IPS-NIHi7 (cell line): Measurements from ENCODE around the gene CCDC106.
A peak's percentile ranks its signal among the peaks of the same experiment; 100 is the strongest.

Source experiments
- DNase-seq: peaks from one replicate; pipeline ENCODE4 v3.0.0; 2012; ENCODE audit warnings: mixed read lengths; ENCODE audit errors: extremely low spot score

Gene CCDC106

GRCh38 chr19:55683449-55684261, 35.6 kb downstream of the CCDC106 start:
- no peak for DNase-seq

GRCh38 chr19:55684946-55685681, 37.1 kb downstream of the CCDC106 start:
- DNase-seq = no peak

GRCh38 chr19:55685776-55686175, 37.8 kb downstream of the CCDC106 start:
- DNase-seq = no peak

GRCh38 chr19:55686311-55687050, 38.5 kb downstream of the CCDC106 start:
- DNase-seq = no peak

- no peak for DNase-seq
Measured at GRCh38 chr19:55687281-55688201, 39.5 kb downstream of the CCDC106 start.

- no peak for DNase-seq
Measured at GRCh38 chr19:55688422-55689218, 40.6 kb downstream of the CCDC106 start.

GRCh38 chr19:55689411-55690108, 41.5 kb downstream of the CCDC106 start:
- DNase-seq = no peak

- DNase-seq = no peak
Measured at GRCh38 chr19:55690109-55690768, 42.2 kb downstream of the CCDC106 start.

GRCh38 chr19:55690769-55691545, 42.9 kb downstream of the CCDC106 start:
- DNase-seq = no peak

GRCh38 chr19:55691561-55692481, 43.8 kb downstream of the CCDC106 start:
- no peak for DNase-seq

- no peak for DNase-seq
Measured at GRCh38 chr19:55692681-55693081, 44.7 kb downstream of the CCDC106 start.

GRCh38 chr19:55693336-55693974, 45.4 kb downstream of the CCDC106 start:
- no peak for DNase-seq

GRCh38 chr19:55694241-55694655, 46.2 kb downstream of the CCDC106 start:
- DNase-seq = peak; percentile 9

- peak; percentile 10 for DNase-seq
Measured at GRCh38 chr19:55694656-55695491, 46.9 kb downstream of the CCDC106 start.

- DNase-seq = no peak
Measured at GRCh38 chr19:55695511-55696290, 47.7 kb downstream of the CCDC106 start.
